Stimulated activated naive CD8-positive, alpha-beta T cell treated with anti-CD3 and anti-CD28 coated beads, Interleukin-15, amount 100 ng/mL, for 72 hours (primary cell): ENCODE results near the gene CC2D2A.
A peak's percentile ranks its signal among the peaks of the same experiment; 100 is the strongest.
"Not testable (repeated sequence)": the region's sequence is repeated elsewhere in the genome, so short reads cannot be mapped to it uniquely, and the experiment has no call there.

Experiments used
- ATAC-seq: fragments of 150-1000 bp; cut with Tn5 transposase; 2 replicates; pipeline ENCODE4 v1.10.0; 2021; ENCODE audit warnings: mild to moderate bottlenecking, moderate library complexity
- DNase-seq, 2 donors: peaks; one replicate each; pipeline ENCODE4 v3.0.0; 2021 to 2022
- H3K27ac Mint-ChIP-seq, 2 donors: one replicate each; pipeline ENCODE4 v1.8.0; 2022; ENCODE audit warnings: mild to moderate bottlenecking in 2 of 2, mixed read lengths in 2 of 2, moderate library complexity in 2 of 2
- H3K27me3 Mint-ChIP-seq: one replicate; pipeline ENCODE4 v1.8.0; 2022; ENCODE audit warnings: mixed read lengths
- H3K4me1 Mint-ChIP-seq: one replicate; pipeline ENCODE4 v1.8.0; 2022; ENCODE audit warnings: mild to moderate bottlenecking, mixed read lengths
- H3K4me3 Mint-ChIP-seq, 2 donors: one replicate each; pipeline ENCODE4 v1.8.0; 2022; ENCODE audit warnings: mild to moderate bottlenecking in 2 of 2, mixed read lengths in 2 of 2, moderate library complexity in 1 of 2
- H3K9me3 Mint-ChIP-seq, 2 donors: one replicate each; pipeline ENCODE4 v1.8.0; 2022; ENCODE audit warnings: mixed read lengths in 2 of 2

The CC2D2A gene

GRCh38 chr4:15598644-15599043 lies 129.0 kb downstream of the CC2D2A start:
- Mint-ChIP-seq H3K27ac (no peak overlapping the region), H3K4me3 (no peak overlapping the region), H3K27me3 (no peaks in the 10 kb centered on the region), H3K4me1 (no peaks in the 10 kb centered on the region), H3K9me3 (no peaks in the 10 kb centered on the region)
- no peak for ATAC-seq
- no peak for DNase-seq

GRCh38 chr4:15600176-15600575 lies 130.5 kb downstream of the CC2D2A start:
- no peaks in the 10 kb centered on the region for H3K9me3 Mint-ChIP-seq
- H3K4me1 Mint-ChIP-seq = no peaks in the 10 kb centered on the region
- H3K4me3 Mint-ChIP-seq = no peak overlapping the region
- H3K27ac Mint-ChIP-seq = no peak overlapping the region
- ATAC-seq (no peak), DNase-seq (no peak)
- H3K27me3 Mint-ChIP-seq = no peaks in the 10 kb centered on the region

- DNase-seq (no peak), ATAC-seq (no peak)
- no peak overlapping the region for H3K4me3 Mint-ChIP-seq
- H3K27me3 Mint-ChIP-seq = no peaks in the 10 kb centered on the region
- no peaks in the 10 kb centered on the region for H3K4me1 Mint-ChIP-seq
- H3K9me3 Mint-ChIP-seq = no peaks in the 10 kb centered on the region
- H3K27ac Mint-ChIP-seq = no peak overlapping the region
Measured at GRCh38 chr4:15601862-15602261, 132.2 kb downstream of the CC2D2A start.

GRCh38 chr4:15605537-15605936 lies 135.9 kb downstream of the CC2D2A start:
- no peak overlapping the region for H3K27ac Mint-ChIP-seq
- H3K4me1 Mint-ChIP-seq = no peaks in the 10 kb centered on the region
- no peaks in the 10 kb centered on the region for H3K27me3 Mint-ChIP-seq
- DNase-seq (no peak), ATAC-seq (no peak)
- H3K9me3 Mint-ChIP-seq = no peaks in the 10 kb centered on the region
- H3K4me3 Mint-ChIP-seq = no peak overlapping the region

GRCh38 chr4:15610855-15611254 lies 141.2 kb downstream of the CC2D2A start:
- Mint-ChIP-seq H3K4me1 (peaks cover 16% of the 10 kb centered on the region), H3K27me3 (no peaks in the 10 kb centered on the region), H3K9me3 (no peaks in the 10 kb centered on the region), H3K27ac (no peak overlapping the region), H3K4me3 (no peak overlapping the region)
- ATAC-seq = no peak
- no peak for DNase-seq

DNA sequence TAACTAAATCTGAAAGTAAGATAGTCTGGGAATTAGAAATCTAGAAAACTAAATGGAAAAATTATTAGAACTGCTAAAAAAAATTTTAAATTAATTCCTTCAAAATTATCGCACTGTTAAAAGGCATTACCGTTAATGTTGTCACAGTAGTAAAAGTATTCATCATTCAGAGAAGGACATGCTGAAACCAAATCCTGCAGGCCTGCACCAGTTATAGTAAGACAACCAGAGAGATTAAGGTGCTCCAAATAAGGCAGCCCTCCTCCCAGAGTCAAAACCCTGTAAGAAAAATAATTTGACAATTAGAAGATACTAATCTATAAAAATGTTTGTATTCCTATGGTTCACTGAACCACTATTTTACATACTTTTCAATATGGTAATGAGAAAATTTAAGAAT lies 142.5 kb downstream of the CC2D2A start:
- ATAC-seq (no peak), DNase-seq (no peak)
- no peak overlapping the region for H3K27ac Mint-ChIP-seq
- H3K4me1 Mint-ChIP-seq = peaks cover 16% of the 10 kb centered on the region
- H3K4me3 Mint-ChIP-seq = no peak overlapping the region
- peaks cover 0 to 4% of the 10 kb centered on the region in 2 donors for H3K9me3 Mint-ChIP-seq
- no peaks in the 10 kb centered on the region for H3K27me3 Mint-ChIP-seq

GRCh38 chr4:15614891-15615290 lies 145.2 kb downstream of the CC2D2A start:
- not testable (repeated sequence) for H3K4me3 Mint-ChIP-seq, DNase-seq, ATAC-seq, H3K27me3 Mint-ChIP-seq, H3K27ac Mint-ChIP-seq
- peaks cover 16% of the 10 kb centered on the region for H3K4me1 Mint-ChIP-seq
- H3K9me3 Mint-ChIP-seq = peaks cover 4 to 16% of the 10 kb centered on the region in 2 donors

DNA sequence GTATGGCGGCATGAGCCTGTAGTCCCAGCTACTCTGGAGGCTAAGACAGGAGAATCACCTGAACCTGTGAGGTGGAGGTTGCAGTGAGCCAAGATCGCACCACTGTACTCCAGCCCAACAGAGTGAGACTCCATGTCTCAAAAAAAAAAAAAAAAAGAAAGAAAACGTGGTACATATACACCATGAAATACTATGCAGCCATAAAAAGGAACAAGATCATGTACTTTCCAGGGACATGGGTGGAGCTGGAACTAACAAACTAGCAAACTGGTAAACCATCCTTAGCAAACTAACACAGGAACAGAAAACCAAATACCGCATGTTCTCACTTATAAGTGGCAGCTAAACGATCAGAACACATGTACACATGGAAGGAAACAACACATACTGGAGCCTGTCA lies 147.7 kb downstream of the CC2D2A start:
- H3K4me1 Mint-ChIP-seq = peaks cover 24% of the 10 kb centered on the region
- not testable (repeated sequence) for H3K27ac Mint-ChIP-seq, DNase-seq, H3K4me3 Mint-ChIP-seq, ATAC-seq, H3K27me3 Mint-ChIP-seq
- peaks cover 6 to 30% of the 10 kb centered on the region in 2 donors for H3K9me3 Mint-ChIP-seq

GRCh38 chr4:15636818-15637217 lies 167.1 kb downstream of the CC2D2A start:
- Mint-ChIP-seq H3K4me1 (no peaks in the 10 kb centered on the region), H3K27me3 (no peaks in the 10 kb centered on the region), H3K27ac (no peak overlapping the region), H3K4me3 (no peak overlapping the region), H3K9me3 (no peaks in the 10 kb centered on the region)
- ATAC-seq (no peak), DNase-seq (no peak)

- Mint-ChIP-seq H3K27ac (no peak overlapping the region), H3K4me1 (peaks cover 8% of the 10 kb centered on the region), H3K4me3 (no peak overlapping the region), H3K9me3 (no peaks in the 10 kb centered on the region), H3K27me3 (no peaks in the 10 kb centered on the region)
- no peak for DNase-seq
- ATAC-seq = no peak
Measured at GRCh38 chr4:15638418-15638817, 168.7 kb downstream of the CC2D2A start.

GRCh38 chr4:15648600-15648999 lies 178.9 kb downstream of the CC2D2A start:
- H3K27ac Mint-ChIP-seq = no peak overlapping the region
- ATAC-seq = peak; percentile 74
- H3K27me3 Mint-ChIP-seq = no peaks in the 10 kb centered on the region

DNA sequence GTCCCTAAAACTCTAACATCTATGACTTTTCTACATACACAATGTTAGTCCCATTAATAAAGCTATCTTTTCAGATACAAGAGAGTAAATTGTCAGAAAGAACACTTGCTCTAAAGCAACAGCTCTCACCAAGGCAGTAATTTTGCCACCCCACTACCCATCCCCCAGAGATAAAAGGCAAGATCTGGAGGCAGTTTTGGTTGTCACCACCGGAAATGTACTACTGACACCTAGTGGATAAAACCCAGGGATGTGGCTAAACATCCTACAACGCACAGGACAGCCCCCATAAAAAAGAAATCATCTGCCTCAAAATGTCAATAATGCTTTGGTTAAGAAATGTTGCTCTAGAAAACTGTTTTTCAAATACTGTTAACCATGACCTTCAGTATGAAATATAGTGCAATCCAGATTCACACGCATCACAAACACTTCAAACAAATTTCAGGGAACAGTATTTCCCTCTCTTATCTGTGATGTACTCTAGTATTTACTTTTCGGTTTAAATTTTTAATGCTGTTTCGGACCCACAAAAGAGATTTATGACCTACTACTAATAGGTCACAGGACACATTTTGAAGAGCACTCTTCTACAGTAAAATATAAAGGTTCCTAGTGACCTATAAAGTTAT lies 180.3 kb downstream of the CC2D2A start:
- Mint-ChIP-seq H3K27me3 (no peaks in the 10 kb centered on the region), H3K9me3 (no peaks in the 10 kb centered on the region), H3K27ac (peak overlapping the region in 1 of 2 donors; percentile 77), H3K4me3 (peak overlapping the region; percentile 64 to 70), H3K4me1 (peaks cover 53% of the 10 kb centered on the region)
- DNase-seq (peak; percentile 52 to 63), ATAC-seq (peak; percentile 73)

More at GRCh38 chr4:15648600-15648999, 178.9 kb downstream of the CC2D2A start:
- Mint-ChIP-seq H3K4me3 (peak overlapping the region; percentile 2 to 35), H3K9me3 (no peaks in the 10 kb centered on the region), H3K4me1 (peaks cover 56% of the 10 kb centered on the region)
- DNase-seq = no peak
